MM.1S (cell line): ENCODE measurements around the gene SUDS3.

Source experiments
- DNase-seq: peaks from one replicate; pipeline ENCODE4 v3.0.0-alpha.2; 2015
- H2AFZ ChIP-seq: fragments of 300-600 bp; sonication (generic); 2 replicates; pipeline ENCODE4 v1.6.0; 2016; ENCODE audit warnings: antibody characterized with exemption, low read length
- H3F3A ChIP-seq: fragments of 300-600 bp; sonication (generic); 2 replicates; pipeline ENCODE4 v1.6.1; 2016; ENCODE audit warnings: mild to moderate bottlenecking, antibody characterized with exemption, low read length, moderate library complexity, mixed read lengths; ENCODE audit not compliant: insufficient read depth
- H3K27ac ChIP-seq: fragments of 300-600 bp; sonication (generic); 2 replicates; pipeline ENCODE4 v1.5.1; 2016; ENCODE audit warnings: mild to moderate bottlenecking, low read length
- H3K27me3 ChIP-seq: fragments of 300-600 bp; sonication (generic); replicated peaks from 2 replicates; pipeline ENCODE4 v1.6.0; 2016; ENCODE audit warnings: low read length; ENCODE audit not compliant: insufficient read depth
- H3K36me3 ChIP-seq: fragments of 300-600 bp; sonication (generic); replicated peaks from 2 replicates; pipeline ENCODE4 v1.6.1; 2016; ENCODE audit warnings: mild to moderate bottlenecking, low read length, mixed read lengths; ENCODE audit not compliant: insufficient read depth
- H3K4me1 ChIP-seq: fragments of 300-600 bp; sonication (generic); 2 replicates; pipeline ENCODE4 v1.6.1; 2016; ENCODE audit warnings: low read length, mixed read lengths
- H3K4me2 ChIP-seq: fragments of 300-600 bp; sonication (generic); 2 replicates; pipeline ENCODE4 v1.6.0; 2016; ENCODE audit warnings: low read depth, low read length
- H3K4me3 ChIP-seq: fragments of 300-600 bp; sonication (generic); 2 replicates; pipeline ENCODE4 v1.5.1; 2016; ENCODE audit warnings: low read length, mixed read lengths
- H3K79me2 ChIP-seq: fragments of 300-600 bp; sonication (generic); 2 replicates; pipeline ENCODE4 v1.6.1; 2016; ENCODE audit warnings: mixed run types, low read length, mixed read lengths
- H3K9ac ChIP-seq: fragments of 300-600 bp; sonication (generic); 2 replicates; pipeline ENCODE4 v1.6.1; 2016; ENCODE audit warnings: low read length, mixed read lengths
- H3K9me2 ChIP-seq: fragments of 300-600 bp; sonication (generic); replicated peaks from 2 replicates; pipeline ENCODE4 v1.6.1; 2016; ENCODE audit warnings: mild to moderate bottlenecking, low read length, mixed read lengths; ENCODE audit not compliant: insufficient read depth
- H3K9me3 ChIP-seq: fragments of 300-600 bp; sonication (generic); replicated peaks from 2 replicates; pipeline ENCODE4 v1.6.1; 2016; ENCODE audit warnings: mild to moderate bottlenecking, low read length, mixed read lengths; ENCODE audit not compliant: insufficient read depth
- H4K20me1 ChIP-seq: fragments of 300-600 bp; sonication (generic); 2 replicates; pipeline ENCODE4 v1.6.1; 2016; ENCODE audit warnings: mild to moderate bottlenecking, low read length, moderate library complexity, mixed read lengths; ENCODE audit not compliant: insufficient read depth
- CTCF ChIP-seq: fragments of 300-600 bp; sonication (generic); IDR thresholded peaks from 2 replicates; pipeline ENCODE4 v1.5.1; 2016; ENCODE audit warnings: antibody characterized with exemption, low read length, mixed read lengths
- EZH2 ChIP-seq: fragments of 300-600 bp; sonication (generic); optimal IDR thresholded peaks from 2 replicates; pipeline ENCODE3; 2017; ENCODE audit warnings: low read depth, mild to moderate bottlenecking, antibody characterized with exemption, low read length, mixed read lengths
- EZH2phosphoT487 ChIP-seq: fragments of 300-600 bp; sonication (generic); IDR thresholded peaks from 2 replicates; pipeline ENCODE4 v1.6.1; 2018; ENCODE audit warnings: antibody characterized with exemption, low read length

The SUDS3 gene

GRCh38 chr12:118417942-118418341 is 41.6 kb downstream of the SUDS3 start:
- no peaks in the 10 kb centered on the region for H4K20me1 ChIP-seq
- no peaks in the 10 kb centered on the region for H3K79me2 ChIP-seq
- no peak overlapping the region for H2AFZ ChIP-seq
- H3K4me2 ChIP-seq = no peak overlapping the region
- no peaks in the 10 kb centered on the region for H3K36me3 ChIP-seq
- H3K9me2 ChIP-seq = no peaks in the 10 kb centered on the region
- H3K27me3 ChIP-seq = no peaks in the 10 kb centered on the region
- H3K4me3 ChIP-seq = no peak overlapping the region
- no peak overlapping the region for H3K27ac ChIP-seq
- no peak for TF ChIP-seq EZH2phosphoT487
- no peak for TF ChIP-seq EZH2
- no peak for TF ChIP-seq CTCF
- no peaks in the 10 kb centered on the region for H3F3A ChIP-seq
- H3K4me1 ChIP-seq = no peaks in the 10 kb centered on the region
- no peaks in the 10 kb centered on the region for H3K9me3 ChIP-seq
- no peak overlapping the region for H3K9ac ChIP-seq
- no peak for DNase-seq

- H3K27me3 ChIP-seq = no peaks in the 10 kb centered on the region
- no peaks in the 10 kb centered on the region for H3K4me1 ChIP-seq
- no peak overlapping the region for H3K9ac ChIP-seq
- no peak overlapping the region for H2AFZ ChIP-seq
- H3K9me3 ChIP-seq = no peaks in the 10 kb centered on the region
- no peaks in the 10 kb centered on the region for H3K79me2 ChIP-seq
- no peaks in the 10 kb centered on the region for H3K36me3 ChIP-seq
- no peak overlapping the region for H3K4me3 ChIP-seq
- H3K27ac ChIP-seq = no peak overlapping the region
- H4K20me1 ChIP-seq = no peaks in the 10 kb centered on the region
- no peak for DNase-seq
- TF ChIP-seq EZH2phosphoT487 (no peak), CTCF (no peak), EZH2 (no peak)
- H3K4me2 ChIP-seq = no peak overlapping the region
- no peaks in the 10 kb centered on the region for H3F3A ChIP-seq
- H3K9me2 ChIP-seq = no peaks in the 10 kb centered on the region
These were observed 42.2 kb downstream of the SUDS3 start for GRCh38 chr12:118418385-118419057.

- Histone ChIP-seq H4K20me1 (no peaks in the 10 kb centered on the region), H3K27me3 (no peaks in the 10 kb centered on the region), H3F3A (no peaks in the 10 kb centered on the region), H3K36me3 (no peaks in the 10 kb centered on the region), H3K79me2 (no peaks in the 10 kb centered on the region), H3K4me3 (no peak overlapping the region), H3K4me1 (no peaks in the 10 kb centered on the region), H3K27ac (no peak overlapping the region), H3K4me2 (no peak overlapping the region), H3K9me2 (no peaks in the 10 kb centered on the region), H3K9me3 (no peaks in the 10 kb centered on the region), H2AFZ (no peak overlapping the region), H3K9ac (no peak overlapping the region)
- no peak for DNase-seq
- TF ChIP-seq EZH2phosphoT487 (no peak), CTCF (no peak), EZH2 (no peak)
These were observed 44.3 kb downstream of the SUDS3 start for GRCh38 chr12:118420673-118421072.
